NCI-H2196 (cell line): ENCODE data around the gene ZMAT5.

Experiments
- DNase-seq: peaks from one replicate; lab custom pipeline; 2025; ENCODE audit not compliant: unreplicated experiment; lab: John Stamatoyannopoulos, UW

Gene ZMAT5

DNA sequence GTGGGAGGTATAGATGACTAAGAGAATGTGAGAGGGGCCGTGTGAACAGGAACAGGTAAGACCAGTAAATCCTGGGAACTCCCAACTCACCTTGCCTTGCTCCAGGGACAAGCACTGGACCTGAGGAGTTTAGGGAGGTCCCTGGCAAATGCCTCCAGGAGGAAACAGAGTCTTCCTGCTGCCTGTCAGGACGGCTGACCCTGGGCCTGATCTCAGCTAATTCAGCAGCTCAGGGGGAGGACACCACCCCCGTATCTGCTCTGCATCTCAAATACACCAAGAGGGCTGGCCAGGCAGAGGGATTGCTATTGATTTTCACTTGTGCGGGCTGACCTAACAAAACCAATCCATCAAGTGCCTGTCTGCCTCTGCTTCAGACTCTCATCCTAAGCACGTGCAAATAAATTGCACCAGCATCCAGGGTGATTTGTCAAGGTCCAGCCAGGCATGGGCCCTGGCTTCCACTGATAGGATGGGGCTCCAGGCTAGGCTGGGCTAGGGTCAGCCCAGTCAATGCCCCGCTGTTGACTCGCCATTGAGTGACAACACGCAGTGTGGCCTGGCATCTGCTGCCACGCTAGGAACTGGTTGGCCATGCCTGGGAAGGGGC lies 20.7 kb upstream of the ZMAT5 start:
- DNase-seq = no peak

DNA sequence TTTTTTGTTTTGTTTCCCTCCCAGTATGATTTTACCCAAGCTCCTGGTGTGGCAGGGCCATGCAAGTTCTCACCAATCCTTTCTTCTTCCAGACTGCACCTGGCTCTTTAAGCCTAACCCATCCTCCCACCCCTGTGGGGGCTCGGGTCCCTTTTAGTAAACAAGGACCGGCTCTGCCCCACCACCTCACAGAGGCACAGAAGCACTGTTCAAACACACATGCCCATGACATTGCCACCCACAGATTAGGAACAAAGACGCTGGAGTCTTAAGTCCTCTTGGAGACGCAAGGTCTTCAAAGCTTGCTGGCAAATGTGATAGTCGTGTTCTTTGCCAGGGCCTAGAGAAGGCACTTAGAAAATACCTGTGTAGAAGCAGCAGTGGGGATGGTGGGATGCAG lies 19.2 kb upstream of the ZMAT5 start:
- no peak for DNase-seq

DNA sequence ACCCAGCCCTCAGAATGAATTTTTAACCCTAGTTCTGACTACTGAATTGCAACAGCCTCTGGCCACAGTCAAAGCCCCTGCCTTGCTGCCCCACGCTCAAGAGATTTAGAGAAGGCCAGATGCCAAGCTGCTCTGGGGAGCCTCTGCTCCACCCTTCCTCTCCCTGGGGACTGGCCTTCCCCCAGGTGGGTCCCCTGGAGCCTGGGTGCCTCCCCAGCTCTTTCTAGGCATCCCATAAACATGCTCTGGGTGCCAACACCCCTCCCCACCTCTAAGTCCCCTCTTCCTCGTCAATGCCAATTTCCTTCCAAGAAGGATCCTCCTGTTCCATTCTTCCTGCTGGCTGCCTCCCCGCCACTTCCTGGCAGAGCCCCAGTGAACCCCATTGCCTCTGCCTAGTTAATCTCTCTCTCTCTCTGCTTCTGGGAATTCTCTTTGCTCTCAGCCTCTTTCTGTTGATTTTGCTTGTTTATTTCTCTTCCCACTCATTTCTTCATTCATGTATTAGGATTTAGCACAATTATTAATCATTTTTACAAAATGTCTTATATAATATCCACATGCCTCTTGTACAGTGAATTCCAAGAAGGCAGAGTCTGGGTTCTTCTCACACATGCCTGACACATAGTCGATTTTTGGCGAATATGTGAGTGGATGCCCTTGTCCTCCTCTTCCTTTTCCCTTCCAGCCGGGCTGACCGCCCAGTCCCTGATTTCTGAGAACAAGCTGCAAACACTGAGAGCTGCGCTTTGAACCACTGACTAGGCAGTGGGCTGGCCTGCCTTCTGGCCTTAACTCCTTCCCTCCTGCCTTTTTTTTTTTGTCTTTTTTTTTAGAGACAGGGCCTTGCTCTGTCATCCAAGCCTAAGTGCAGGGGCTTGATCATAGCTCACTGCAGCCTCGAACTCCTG lies 17.9 kb upstream of the ZMAT5 start:
- DNase-seq = no peak

DNA sequence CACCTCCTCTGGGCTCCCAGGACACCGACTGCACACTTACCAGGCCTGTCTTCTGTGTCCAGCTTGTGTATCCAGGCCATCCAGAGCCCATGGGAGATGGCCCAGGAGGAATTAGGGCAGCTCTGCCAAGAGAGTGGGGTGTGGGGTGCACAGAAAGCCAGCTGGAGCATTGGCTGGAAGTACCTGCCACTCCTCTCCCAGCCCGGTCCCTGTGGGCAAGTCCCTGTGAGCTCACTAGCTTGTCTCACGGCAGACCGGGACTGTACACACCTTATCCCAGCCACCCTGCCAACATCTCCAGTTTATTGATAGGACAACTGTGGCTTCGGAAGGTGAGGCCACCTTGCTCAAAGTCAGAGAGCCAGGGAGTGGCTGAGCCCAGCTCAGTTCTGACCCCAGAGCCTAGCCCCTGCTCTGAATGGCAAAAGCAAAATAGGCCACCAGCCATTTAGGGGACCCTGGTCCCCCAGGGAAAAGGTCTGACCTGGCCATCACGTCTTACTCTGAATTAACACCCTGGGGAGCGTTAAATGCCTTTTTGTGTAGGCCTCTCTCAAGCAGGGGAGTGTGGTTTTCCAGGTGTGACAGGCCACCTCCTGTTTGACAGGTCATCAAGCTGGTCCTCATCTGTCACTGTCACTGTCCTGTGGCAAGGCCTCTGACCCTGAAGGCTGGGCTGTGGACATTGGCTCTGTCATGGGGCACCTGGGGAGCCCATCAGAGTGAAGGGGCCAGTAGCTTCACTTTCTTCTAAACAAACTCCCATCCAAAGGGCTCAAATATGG lies 15.4 kb upstream of the ZMAT5 start:
- no peak for DNase-seq

DNA sequence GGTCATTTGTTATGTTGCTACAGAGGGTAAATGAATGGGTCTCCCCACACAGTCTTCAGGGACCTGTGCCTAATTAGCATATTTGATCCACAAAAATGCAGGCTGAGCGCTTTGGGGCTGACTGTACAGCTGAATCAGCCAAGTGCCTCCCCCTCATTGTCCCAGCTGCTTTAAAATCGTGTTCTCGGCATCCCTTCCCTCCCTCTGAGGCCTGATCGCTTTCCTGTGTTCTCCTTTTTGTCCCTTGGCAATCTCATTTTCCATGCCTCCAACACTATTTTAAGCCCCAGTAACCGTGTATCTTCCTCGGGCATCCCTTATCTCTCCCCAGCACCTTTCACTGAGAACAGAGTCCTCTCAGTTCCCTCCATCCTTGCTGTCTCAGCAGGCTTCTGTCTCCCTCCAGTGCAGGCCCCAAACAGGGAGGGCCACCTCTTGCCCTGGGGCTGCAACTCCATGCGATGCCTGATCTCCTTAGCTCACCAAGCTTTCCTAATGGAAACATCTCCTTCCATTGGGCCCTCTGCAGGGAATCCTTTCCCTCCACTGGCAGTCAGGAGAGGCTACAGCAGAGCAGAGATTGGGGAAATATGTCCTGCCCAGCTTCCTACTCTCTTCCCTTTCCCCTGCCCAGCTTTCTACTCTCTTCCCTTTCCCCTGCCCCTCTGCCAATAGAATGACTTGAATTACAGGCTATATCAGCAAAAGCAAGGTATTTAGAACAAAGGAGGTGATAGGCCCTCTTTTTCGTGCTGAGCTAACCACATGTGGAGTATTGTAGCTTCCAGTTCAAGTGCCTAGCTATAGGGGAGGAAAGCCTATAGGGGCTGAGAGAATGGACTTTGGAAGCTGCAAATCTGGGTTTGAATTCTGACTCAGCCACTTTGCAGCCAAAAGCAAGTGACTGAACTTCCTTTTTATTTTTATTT lies 14.2 kb upstream of the ZMAT5 start:
- DNase-seq = no peak

DNA sequence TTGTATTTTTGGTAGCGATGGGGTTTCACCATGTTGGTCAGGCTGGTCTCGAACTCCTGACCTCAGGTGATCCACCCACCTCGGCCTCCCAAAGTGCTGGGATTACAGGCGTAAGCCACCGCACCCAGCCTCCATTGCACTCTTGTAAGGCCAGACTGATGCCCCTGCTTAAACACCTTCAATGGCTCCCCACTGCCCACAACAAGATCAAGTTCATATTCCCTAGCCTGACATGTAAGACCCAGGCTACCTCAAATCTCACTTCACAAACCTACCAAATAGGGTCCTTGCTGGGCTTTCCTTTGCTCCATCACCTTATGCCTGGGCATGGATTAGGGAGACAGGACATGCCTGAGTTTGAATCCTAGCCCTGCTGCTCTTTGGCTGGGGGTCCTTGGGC lies 13.4 kb upstream of the ZMAT5 start:
- DNase-seq = no peak

DNA sequence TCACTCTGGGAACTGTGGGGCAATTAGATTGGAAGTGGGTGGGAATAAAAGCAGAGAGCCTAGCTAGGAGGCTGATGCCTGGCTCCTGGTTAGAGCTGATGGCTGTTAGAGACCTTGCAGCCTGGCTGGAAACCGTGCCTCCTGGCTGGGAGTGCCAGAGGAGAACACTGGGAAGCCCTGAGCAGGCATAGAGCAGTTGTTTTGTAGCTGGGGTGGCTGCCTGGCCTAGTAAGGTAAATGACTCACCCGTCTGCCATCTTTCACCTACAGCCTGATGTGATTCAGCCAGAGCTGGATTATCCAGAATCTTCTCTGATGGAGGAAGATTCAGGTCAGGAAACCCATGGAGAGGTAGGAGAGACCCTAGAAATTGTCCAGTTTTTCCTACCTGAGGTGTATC lies 6.4 kb upstream of the ZMAT5 start:
- no peak for DNase-seq

DNA sequence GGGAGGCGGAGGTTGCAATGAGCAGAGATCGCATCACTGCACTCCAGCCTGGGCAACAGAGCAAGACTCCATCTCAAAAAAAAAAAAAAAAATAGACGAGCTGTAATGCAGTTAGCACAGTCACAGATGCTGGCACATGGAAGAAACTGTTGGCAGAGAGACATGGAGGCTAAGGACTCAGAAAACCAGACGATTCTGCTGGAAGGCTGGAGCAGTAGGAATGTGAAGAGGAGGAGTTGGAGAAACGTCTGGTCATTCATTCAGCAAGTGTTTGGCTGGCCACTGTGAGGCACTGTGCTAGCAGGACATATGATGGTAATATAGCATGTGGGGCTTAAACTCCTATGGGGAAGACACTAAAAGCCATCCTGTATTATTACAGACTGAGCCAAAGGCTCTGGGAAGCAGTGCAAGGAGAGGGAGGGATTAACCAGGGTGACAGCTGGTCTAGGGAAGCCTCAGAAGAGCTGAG lies 5.4 kb upstream of the ZMAT5 start:
- peak; percentile 4 for DNase-seq

DNA sequence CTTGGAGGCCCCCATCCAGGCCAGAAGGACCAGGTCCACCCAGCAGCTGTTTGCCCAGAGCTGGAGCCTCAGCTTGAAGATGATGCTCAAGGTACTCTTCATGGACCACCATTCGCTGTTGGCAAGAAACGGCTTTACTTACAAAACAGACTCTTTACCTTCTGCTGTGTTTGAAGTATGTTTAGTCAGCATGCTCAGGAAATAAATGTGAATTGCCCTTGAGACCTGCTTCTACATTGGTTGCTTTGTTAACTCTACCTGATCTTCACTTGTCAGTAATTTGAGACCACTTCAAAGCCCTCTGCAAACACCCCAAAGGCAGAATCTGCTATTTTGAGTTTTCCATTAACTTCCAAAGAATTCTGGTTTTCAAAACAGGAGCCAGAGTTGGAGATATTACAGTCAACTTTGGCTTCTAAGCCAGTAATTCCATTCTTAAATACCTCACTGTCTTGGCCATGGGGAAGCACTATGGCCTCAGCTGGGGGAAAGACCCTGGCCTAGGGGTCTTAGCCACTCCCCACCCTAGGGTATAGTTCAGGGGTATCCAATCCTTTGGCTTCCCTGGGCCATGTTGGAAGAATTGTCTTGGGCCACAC lies 3.0 kb upstream of the ZMAT5 start:
- DNase-seq = no peak

DNA sequence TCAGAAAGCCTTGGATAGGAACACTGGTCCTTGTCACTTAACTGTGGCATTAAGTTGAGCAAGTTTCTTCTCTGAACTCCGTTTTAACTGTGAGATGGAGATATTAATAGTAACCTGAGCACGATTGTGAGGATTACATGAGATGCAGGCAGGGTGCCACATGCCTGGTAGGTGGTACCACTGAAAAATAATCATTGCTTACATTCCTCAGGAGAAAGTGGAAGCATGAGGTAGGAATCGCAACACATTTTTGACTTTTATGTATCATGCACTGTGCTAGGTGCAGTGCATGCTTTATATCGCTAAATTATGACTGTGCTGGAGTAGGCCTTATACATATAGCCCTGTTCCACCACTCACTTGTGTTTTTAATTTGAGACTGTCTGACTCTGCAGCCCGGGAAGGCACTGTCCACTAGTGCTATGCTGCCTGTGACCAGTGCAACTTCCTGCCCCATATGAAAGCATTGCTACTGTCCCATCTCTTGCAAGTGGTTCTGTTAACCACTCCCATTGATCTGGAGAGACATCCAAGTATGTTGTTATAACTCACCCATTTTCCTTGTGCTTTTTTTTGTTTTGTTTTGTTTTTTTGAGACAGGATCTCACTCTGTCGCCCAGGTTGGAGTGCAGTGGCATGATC lies 1.4 kb upstream of the ZMAT5 start:
- DNase-seq = no peak

DNA sequence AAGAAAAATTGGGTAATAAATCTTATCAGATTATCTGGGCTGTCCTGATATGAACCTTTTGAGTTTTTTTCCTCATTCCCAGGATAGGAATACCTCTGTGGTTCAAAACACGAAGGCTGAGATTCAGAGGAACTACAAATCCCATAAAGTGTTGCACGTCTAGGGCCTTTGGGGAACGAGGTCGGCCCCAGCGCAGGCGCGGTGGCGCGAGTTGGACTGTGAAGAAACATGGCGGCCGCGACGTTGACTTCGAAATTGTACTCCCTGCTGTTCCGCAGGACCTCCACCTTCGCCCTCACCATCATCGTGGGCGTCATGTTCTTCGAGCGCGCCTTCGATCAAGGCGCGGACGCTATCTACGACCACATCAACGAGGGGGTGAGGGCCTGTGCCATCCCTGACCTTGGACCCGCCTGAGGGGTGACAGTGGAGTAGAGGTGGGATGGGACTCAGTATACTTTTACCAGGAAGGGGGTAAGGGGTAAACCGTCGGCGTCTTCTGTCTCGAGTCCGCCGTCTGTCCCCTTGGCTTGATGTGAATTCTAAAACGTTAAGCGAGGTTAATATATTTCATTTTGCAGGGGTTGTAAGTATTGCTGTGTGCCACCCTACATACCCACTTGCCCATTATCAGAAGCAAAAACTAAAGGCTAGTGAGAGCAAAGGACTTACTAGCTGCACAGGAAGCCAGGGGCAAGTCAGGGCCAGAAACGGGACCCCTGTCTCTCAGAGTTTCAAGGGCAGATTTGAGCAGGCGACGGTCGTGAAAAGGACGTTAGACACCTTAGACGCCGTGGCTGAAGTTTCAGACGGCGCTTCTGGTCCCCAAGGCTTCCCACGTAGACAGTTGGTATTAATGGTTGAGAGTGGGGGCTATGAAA lies 604 bp upstream of the ZMAT5 start, which contains the start of gene UQCR10:
Gene UQCR10 (plus strand): TSS at position 199 of the 881 bp plus-strand sequence. CDS start 30 bp downstream, at position 229.
- DNase-seq = peak; percentile 72

DNA sequence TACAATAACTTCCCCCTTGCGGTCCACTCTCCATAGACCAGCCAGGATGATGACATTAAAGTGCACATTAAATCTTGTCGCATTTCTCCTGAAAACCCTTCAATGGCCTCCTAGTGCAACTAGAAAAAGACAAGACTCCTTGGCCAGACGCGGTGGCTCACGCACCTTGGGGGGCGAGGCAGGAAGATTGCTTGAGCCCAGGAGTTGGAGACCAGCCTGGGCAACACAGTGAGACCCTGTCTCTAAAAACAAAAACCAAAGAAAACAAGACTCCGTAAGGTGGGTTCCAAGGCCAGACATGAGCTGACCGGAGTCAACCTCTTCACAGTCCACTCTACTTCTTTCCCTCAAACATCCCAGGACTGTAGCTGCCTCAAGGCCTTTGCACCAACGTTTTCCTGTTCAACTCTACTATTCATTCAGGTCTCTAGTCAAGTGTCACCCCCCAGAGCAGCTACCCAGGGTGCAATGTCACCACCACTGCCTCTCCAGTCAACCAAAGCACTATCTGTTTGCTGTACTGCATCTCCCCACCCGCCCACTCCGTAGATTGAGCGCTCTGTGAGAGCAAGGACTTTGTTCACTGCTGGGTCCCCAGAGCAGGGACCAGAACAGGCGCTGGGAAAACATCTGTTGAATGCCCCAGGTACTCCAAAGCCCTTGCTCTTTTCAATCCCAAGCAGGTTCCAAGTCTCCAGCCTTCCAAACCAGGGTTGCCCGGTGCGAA lies 739 bp downstream of the ZMAT5 start:
- no peak for DNase-seq

DNA sequence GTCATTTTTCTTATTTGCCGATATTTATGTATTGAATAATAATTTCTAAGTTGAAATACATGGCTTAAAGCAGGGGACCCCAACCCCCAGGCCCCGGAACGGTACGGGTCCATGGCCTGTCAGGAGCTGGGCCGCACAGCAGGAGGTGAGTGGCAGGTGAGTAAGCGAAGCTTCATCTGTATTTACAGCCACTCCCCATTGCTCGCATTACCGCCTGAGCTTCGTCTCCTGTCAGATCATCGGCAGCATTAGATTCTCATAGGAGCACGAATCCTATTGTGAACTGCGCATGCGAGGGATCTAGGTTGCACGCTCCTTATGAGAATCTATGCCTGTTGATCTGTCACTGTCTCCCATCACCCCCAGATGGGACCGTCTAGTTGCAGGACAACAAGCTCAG lies 4.5 kb downstream of the ZMAT5 start:
- DNase-seq = peak; percentile 27

DNA sequence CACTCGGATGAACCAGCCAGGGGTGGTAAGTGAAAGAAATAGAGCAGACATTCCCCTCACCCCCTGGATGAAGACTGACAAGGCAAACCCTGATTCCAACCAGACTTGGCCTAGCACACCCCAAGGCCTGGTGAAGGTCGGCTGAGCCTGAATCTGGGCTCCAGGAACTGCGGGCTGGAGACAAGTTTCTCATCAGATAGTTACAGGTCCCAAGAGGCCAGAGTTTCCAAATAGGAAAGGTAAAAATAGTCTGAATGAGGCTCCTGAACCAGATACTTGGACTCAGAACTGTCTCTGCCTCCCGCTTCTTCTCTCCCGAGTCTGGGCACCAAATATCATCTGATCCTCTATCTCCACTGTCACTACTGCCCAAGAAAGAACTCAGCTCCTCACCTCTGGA lies 7.8 kb downstream of the ZMAT5 start:
- DNase-seq = no peak

DNA sequence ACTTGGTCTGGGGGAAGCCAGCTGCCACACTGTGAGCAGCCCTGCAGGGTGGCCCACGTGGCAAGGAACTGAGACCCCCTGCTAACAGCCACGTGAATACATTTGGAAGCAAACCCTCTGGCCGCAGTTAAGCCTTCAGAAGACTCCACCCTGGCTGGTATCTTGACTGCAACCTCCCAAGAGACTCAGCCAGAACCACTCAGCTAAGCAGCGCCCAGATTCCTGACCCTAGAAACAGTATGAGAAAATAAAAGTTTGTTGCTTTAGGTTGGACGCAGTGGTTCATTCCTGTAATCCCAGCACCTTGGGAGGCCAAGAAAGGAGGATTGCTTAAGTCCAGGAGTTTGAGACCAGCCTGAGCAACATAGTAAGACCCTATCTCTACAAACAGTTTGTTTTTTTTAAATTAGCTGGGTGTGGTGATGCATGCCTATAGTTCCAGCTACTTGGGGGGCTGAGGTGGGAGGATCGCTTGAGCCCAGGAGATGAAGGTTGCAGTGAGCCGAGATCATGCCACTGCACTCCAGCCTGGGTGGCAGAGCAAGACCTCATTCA lies 8.7 kb downstream of the ZMAT5 start:
- DNase-seq = no peak

DNA sequence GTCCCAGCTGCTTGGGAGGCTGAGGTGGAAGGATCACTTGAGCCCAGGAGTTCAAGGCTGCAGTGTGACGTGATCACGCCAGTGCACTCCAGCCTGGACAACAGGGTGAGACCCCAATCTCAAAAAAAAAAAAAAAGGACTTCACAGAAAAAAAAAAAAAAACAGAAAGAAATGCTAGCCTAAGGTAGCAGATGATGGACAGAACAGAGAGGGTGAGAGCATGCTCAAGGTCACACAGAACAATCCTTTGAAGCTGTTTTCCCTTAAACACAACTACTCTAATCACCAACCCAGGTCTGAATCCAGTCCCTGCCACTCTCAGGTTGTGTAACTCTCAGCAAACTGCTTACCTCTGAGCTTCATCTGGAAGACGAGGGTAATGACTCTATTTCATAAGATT lies 9.7 kb downstream of the ZMAT5 start:
- no peak for DNase-seq

DNA sequence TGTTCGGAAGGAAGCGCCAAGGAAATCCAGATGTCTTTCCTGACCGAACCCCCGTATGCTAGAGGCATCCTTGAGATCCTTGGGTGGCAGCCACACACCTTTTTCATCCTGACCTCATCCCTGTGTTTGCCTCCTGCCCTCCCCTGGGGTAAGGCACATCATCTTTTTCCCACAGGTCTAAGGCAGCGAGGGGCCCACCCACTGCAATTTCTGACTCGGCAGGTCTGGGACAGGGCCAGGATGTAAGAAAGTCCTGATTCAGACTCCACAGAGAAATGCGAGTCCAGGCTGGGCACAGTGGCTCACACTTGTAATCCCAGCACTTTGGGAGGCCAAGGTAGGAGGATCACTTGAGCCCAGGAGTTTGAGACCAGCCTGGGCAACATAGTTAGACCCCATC lies 10.5 kb downstream of the ZMAT5 start:
- no peak for DNase-seq

DNA sequence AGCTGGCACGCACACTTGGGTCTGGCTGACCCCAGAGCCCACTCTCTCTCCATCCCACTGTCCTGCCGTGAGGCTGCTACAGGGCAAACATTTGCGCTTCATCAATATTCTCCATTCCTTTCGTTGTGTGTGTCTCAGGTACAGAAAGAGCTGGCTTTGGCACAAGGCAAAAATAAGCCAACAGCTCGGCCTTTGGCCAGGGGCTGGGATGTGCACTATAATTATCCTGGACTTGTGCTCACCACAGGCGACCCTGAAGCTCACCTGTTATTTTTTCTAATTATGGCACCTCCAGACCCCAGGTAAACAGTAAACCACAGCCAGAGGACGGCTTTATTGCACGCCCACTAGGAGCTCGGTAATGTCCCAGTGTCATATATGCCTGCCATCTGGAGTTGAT lies 10.9 kb downstream of the ZMAT5 start:
- no peak for DNase-seq
